Upper lobe of left lung (tissue), 6 donors: ENCODE data around the gene EXD3. TPM values are rescaled to one million over a fixed set of nuclear protein-coding genes. Genes with fewer than 3 reads are reported as not detected.

Experiments used
- ATAC-seq, 2 donors: fragments of 200-7000 bp; cut with Tn5 transposase; one replicate each; pipeline ENCODE4 v1.9.1; 2022; ENCODE audit warnings: mild to moderate bottlenecking in 2 of 2, moderate library complexity in 2 of 2; ENCODE audit not compliant: low FRiP score in 2 of 2
- DNase-seq, 2 donors: peaks; one replicate each; pipeline ENCODE4 v3.0.0-alpha.2; 2019 to 2020
- H3K27ac ChIP-seq, 4 donors: fragments of 200-600 bp; sonication (generic); one replicate each; pipeline ENCODE4 v1.5.1; 2016 to 2019
- H3K27me3 ChIP-seq, 4 donors: fragments of 200-600 bp; sonication (generic); one replicate each; pipeline ENCODE4 v1.5.1; 2017 to 2019
- H3K36me3 ChIP-seq, 4 donors: fragments of 200-600 bp; sonication (generic); one replicate each; pipeline ENCODE4 v1.5.1; 2016 to 2019
- H3K4me1 ChIP-seq, 4 donors: fragments of 200-600 bp; sonication (generic); one replicate each; pipeline ENCODE4 v1.5.1; 2018 to 2019
- H3K4me3 ChIP-seq, 4 donors: fragments of 200-600 bp; sonication (generic); one replicate each; pipeline ENCODE4 v1.5.1; 2017 to 2019; ENCODE audit warnings: mild to moderate bottlenecking in 2 of 4, moderate library complexity in 1 of 4
- H3K9me3 ChIP-seq, 4 donors: fragments of 200-600 bp; sonication (generic); one replicate each; pipeline ENCODE4 v1.5.1; 2018 to 2019
- EP300 ChIP-seq, 4 donors: sonication (generic); formaldehyde crosslinking; IDR thresholded peaks; one replicate each; pipeline ENCODE4 v1.5.1; 2017; ENCODE audit warnings: antibody characterized with exemption in 4 of 4, control low read depth in 2 of 4
- POLR2A ChIP-seq, 4 donors: fragments of 450-650 bp; IDR thresholded peaks; one replicate each; pipeline ENCODE4 v1.5.1; 2016 to 2017; ENCODE audit warnings: antibody characterized with exemption in 4 of 4, mild to moderate bottlenecking in 2 of 4
- POLR2AphosphoS5 ChIP-seq, 2 donors: sonication (generic); formaldehyde crosslinking; IDR thresholded peaks; one replicate each; pipeline ENCODE4 v1.5.1; 2017; ENCODE audit warnings: antibody characterized with exemption in 2 of 2
- WGBS, 2 donors: methylation state at CpG; one replicate each; pipeline ENCODE4 v1.1.5; 2017 to 2018; 5-methylcytosine and 5-hydroxymethylcytosine counted together
- total RNA-seq, 6 donors: library from RNA; depleted of rRNA in 4 of 6; stranded (reverse); fragments of >200 nt in 4 of 6; gene quantifications; one replicate each; pipeline versions ENCODE4 v1.1.0 to v1.2.1, GENCODE V29; 2016 to 2021
- TF ChIP-seq, protein P1 (sequence below), 6 experiments: fragments of 450-650 bp in 4 of 6; fragments of 200-600 bp in 2 of 6; sonication (generic) in 2 of 6; IDR thresholded peaks; one replicate each; pipeline ENCODE4 v1.5.1; 2016 to 2019; ENCODE audit warnings: antibody characterized with exemption in 6 of 6
- donor health status: DM: no; HTN: no; CAD: no; lungs with moderate emphysema.
- donor health status: DM: no; HTN: yes; CAD: no; lungs with severe emphysema.

The EXD3 gene
- total RNA-seq, 6 donors from 2014 or later: 12.3 to 118 (median 24.8) TPM

DNA sequence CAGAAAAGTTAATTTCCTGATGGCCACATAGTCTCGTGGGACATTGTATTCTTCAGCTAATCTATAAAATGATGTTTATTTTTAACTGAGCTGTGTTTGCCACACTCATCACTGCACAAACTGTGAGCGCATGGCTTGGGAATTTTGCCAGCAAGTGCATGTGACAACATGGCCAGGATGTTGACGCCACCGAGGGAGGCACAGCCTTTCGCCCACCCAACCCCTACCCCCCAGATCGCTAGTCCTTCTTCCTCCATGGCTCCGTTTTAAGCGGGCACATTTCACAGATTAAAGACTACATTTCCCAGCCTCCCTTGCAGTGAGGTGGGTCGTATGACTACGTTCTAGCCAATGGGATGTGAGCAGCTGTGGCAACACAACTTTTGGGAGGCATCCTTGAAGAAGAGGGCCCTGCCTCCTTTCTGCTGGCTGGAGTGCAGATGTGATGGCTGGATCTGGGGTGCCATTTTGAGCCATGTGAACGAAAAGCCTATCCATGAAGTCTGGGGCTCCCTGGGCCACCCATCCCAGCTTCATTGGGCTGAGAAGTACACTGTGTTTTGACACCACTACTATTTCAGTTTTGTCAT is 128.8 kb downstream of the EXD3 start:
- TF ChIP-seq EP300 (IDR thresholded peaks at IDR 0.05): no peak
- peak in 1 of 4 donors; percentile 4 for TF ChIP-seq POLR2A (IDR thresholded peaks at IDR 0.05)
- peak; percentile 32 to 61 for TF ChIP-seq POLR2AphosphoS5 (IDR thresholded peaks at IDR 0.05)
- TF ChIP-seq, protein P1, sequence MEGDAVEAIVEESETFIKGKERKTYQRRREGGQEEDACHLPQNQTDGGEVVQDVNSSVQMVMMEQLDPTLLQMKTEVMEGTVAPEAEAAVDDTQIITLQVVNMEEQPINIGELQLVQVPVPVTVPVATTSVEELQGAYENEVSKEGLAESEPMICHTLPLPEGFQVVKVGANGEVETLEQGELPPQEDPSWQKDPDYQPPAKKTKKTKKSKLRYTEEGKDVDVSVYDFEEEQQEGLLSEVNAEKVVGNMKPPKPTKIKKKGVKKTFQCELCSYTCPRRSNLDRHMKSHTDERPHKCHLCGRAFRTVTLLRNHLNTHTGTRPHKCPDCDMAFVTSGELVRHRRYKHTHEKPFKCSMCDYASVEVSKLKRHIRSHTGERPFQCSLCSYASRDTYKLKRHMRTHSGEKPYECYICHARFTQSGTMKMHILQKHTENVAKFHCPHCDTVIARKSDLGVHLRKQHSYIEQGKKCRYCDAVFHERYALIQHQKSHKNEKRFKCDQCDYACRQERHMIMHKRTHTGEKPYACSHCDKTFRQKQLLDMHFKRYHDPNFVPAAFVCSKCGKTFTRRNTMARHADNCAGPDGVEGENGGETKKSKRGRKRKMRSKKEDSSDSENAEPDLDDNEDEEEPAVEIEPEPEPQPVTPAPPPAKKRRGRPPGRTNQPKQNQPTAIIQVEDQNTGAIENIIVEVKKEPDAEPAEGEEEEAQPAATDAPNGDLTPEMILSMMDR (IDR thresholded peaks at IDR 0.05): no peak
- H3K36me3 ChIP-seq: no peaks in the 10 kb centered on the region
- peak overlapping the region in 3 of 4 donors; percentile 30 to 46 (median 32) for H3K4me3 ChIP-seq
- peaks cover 27 to 56% (median 41%) of the 10 kb centered on the region in 4 donors for H3K4me1 ChIP-seq
- peak overlapping the region; percentile 55 to 91 (median 86) for H3K27ac ChIP-seq
- no peaks in the 10 kb centered on the region for H3K9me3 ChIP-seq
- ATAC-seq: peak; percentile 53 to 73
- H3K27me3 ChIP-seq: peaks cover 0 to 18% (median 8%) of the 10 kb centered on the region in 4 donors
- WGBS, 2 donors: 19 to 21% methylated on average over 11 of the region's 11 CpGs
- DNase-seq: peak in 1 of 2 donors; percentile 66

DNA sequence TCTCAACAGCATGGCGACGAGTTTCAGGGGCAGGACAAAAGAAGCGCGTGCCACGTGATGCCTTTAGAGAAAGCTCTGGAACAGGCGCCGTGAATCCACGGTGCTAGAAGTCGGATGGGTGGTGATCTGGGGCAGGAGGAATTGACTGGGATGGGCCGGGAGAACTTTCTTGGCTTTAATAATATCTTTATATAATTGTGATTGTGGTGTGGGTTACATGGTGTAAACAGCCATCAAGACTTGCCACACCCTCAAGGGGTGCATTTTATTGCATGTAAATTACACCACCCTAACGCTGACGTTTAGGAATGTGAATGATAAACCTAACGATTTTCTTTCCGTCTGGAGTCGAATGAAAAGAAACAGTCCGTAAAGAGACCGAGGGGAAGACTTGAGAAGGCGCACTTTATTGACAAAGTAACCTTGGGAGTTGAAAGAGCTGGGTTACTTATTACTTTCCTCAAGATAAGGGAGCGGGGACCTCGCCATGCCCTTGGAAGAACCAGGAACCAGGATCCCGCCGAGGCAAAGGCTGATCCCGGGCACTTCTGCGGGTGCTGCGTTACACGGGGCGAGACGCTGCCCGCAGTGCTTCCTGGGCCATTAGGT is 129.4 kb downstream of the EXD3 start:
- Histone ChIP-seq H3K4me3 (peak overlapping the region in 3 of 4 donors; percentile 30 to 46 (median 32)), H3K27ac (peak overlapping the region; percentile 55 to 91 (median 86)), H3K27me3 (peaks cover 0 to 18% (median 8%) of the 10 kb centered on the region in 4 donors), H3K4me1 (peaks cover 27 to 50% (median 39%) of the 10 kb centered on the region in 4 donors), H3K36me3 (no peaks in the 10 kb centered on the region), H3K9me3 (no peaks in the 10 kb centered on the region)
- TF ChIP-seq POLR2A (IDR thresholded peaks at IDR 0.05) (peak in 1 of 4 donors; percentile 30), POLR2AphosphoS5 (IDR thresholded peaks at IDR 0.05) (peak in 1 of 2 donors; percentile 20), EP300 (IDR thresholded peaks at IDR 0.05) (no peak)
- ATAC-seq (peak; percentile 3 to 70), DNase-seq (peak in 1 of 2 donors; percentile 54)
- WGBS, 2 donors: 48 to 49% methylated on average over 29 of the region's 29 CpGs

DNA sequence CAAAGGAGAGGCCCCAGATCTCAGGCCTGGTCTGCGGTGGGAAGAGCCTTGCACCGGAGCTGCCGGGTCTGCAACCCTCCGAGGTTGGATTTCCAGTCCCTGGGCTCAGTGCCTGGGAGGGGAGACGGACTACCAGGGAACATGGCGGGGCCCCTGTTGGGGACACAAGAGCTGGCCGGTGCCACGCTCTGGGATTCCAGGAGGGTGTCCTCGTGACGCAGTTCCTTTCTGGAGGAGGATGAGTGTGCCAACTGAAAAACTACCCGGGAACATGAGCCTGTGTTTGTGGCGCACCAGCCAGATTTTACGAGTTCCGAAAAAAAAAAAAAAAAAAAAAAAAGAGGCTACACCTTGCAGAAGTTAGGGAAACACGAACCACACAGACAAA is 129.9 kb downstream of the EXD3 start:
- TF ChIP-seq, protein P1 (IDR thresholded peaks at IDR 0.05): no peak
- no peak for TF ChIP-seq POLR2AphosphoS5 (IDR thresholded peaks at IDR 0.05)
- TF ChIP-seq EP300 (IDR thresholded peaks at IDR 0.05): no peak
- TF ChIP-seq POLR2A (IDR thresholded peaks at IDR 0.05): no peak
- H3K4me3 ChIP-seq: peak overlapping the region in 1 of 4 donors; percentile 46
- no peaks in the 10 kb centered on the region for H3K36me3 ChIP-seq
- ATAC-seq (no peak), DNase-seq (peak in 1 of 2 donors; percentile 36)
- peak overlapping the region; percentile 55 to 91 (median 86) for H3K27ac ChIP-seq
- H3K4me1 ChIP-seq: peaks cover 25 to 45% (median 34%) of the 10 kb centered on the region in 4 donors
- H3K9me3 ChIP-seq: no peaks in the 10 kb centered on the region
- WGBS, 2 donors: 72% methylated on average over 14 to 15 of the region's 15 CpGs
- peaks cover 0 to 18% (median 8%) of the 10 kb centered on the region in 4 donors for H3K27me3 ChIP-seq

DNA sequence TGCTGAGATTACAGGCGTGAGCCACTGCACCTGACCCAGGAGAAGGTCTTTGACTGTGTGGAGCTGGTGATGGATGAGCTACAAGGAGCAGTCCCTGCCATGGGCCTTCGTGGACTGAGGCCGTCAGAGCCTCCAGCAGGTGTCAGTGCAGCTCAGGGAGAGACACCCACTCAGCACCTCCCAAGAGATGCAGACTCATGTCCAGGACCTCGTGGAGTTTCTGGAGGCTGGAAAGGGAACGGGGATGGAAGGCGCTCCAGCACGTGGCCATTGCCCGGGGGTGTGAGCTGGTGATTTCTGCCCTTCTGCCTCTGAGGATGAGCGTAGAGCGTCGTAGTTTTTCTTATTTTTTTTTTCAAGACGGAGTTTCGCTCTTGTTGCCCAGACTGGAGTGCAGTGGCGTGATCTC is 136.0 kb downstream of the EXD3 start:
- DNase-seq: no peak
- H3K27ac ChIP-seq: no peak overlapping the region
- no peaks in the 10 kb centered on the region for H3K9me3 ChIP-seq
- peaks cover 0 to 20% (median 2%) of the 10 kb centered on the region in 4 donors for H3K36me3 ChIP-seq
- WGBS, 2 donors: 49 to 55% methylated on average over 10 to 14 of the region's 14 CpGs
- H3K27me3 ChIP-seq: no peaks in the 10 kb centered on the region
- peak; percentile 42 to 86 for ATAC-seq
- no peak overlapping the region for H3K4me3 ChIP-seq
- H3K4me1 ChIP-seq: no peaks in the 10 kb centered on the region
- TF ChIP-seq, protein P1 (IDR thresholded peaks at IDR 0.05): peak; percentile 32 to 70 (median 38)
- TF ChIP-seq EP300 (IDR thresholded peaks at IDR 0.05): no peak
- no peak for TF ChIP-seq POLR2A (IDR thresholded peaks at IDR 0.05)
- no peak for TF ChIP-seq POLR2AphosphoS5 (IDR thresholded peaks at IDR 0.05)

DNA sequence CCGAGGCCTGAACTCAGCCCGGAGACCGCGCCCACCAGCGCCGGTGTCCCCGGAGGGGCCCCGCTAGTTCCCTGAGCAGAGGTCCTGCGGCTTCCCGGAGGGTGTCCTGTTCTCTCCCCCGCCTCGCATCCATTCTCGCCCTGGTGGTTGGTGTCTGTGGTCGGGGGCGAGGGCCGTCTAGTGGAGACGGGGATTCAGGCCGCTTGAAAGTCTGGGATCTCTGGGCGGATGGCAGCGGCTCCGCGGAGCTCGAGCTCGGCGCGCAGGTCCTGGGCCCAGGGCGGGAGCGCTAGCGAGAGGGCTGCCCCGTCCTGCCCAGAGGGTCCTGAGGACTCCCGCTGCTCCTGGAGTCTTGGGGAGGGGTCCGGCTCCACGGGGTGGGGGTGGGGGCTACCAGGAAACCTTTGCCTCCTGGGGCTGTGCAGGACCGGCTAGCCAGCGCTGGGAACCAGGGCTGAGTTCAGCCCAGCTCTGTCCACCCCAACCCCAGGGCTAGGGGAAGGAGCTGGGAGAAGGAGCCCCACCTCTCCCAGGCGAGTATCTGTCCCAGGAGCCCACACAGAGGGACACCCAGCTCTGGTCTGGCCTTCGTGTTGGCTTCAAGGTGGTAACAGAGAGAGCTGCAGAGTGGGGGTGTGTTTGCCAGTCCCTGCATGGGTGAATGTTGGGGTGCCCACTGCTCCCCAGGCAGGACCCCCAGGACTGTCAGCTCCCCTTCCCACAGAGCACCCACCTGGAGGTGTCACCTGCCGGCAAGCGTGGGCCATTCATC is 141.4 kb downstream of the EXD3 start:
- ATAC-seq (no peak), DNase-seq (peak in 1 of 2 donors; percentile 33)
- Histone ChIP-seq H3K27me3 (no peaks in the 10 kb centered on the region), H3K36me3 (peaks cover 6 to 53% (median 29%) of the 10 kb centered on the region in 4 donors), H3K27ac (no peak overlapping the region), H3K9me3 (no peaks in the 10 kb centered on the region), H3K4me3 (peak overlapping the region in 1 of 4 donors; percentile 5), H3K4me1 (peaks cover 26 to 53% (median 33%) of the 10 kb centered on the region in 4 donors)
- no peak for TF ChIP-seq POLR2AphosphoS5 (IDR thresholded peaks at IDR 0.05)
- TF ChIP-seq, protein P1 (IDR thresholded peaks at IDR 0.05): no peak
- TF ChIP-seq POLR2A (IDR thresholded peaks at IDR 0.05): no peak
- no peak for TF ChIP-seq EP300 (IDR thresholded peaks at IDR 0.05)
- whole genome bisulfite sequencing, 2 donors: 70 to 82% methylated on average over 4 to 25 of the region's 39 CpGs
